ENCODE results near the gene CAMTA1.

DNA sequence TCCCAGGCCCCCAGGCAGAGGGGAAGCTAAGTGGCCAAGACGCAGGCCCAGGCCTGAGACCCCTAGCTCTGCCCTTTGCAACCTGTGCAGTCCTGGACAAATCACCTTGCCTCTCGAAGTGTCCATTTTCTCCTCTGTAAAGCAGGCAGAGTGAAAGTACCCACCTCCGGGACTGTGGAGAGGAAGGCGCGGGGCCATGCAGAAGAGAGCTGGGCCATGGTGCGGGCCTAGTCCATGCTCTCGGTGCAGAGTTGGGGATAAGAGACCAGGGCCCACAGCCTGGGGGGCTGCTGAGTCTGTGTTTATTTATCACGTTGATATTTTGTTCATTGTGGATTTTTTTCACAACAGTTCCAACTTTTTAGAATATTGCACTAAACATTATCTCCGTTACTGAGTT lies 825.7 kb downstream of the CAMTA1 start:
- no peak for TF ChIP-seq POLR2A (IDR thresholded peaks at IDR 0.05)
- TF ChIP-seq, protein P1, sequence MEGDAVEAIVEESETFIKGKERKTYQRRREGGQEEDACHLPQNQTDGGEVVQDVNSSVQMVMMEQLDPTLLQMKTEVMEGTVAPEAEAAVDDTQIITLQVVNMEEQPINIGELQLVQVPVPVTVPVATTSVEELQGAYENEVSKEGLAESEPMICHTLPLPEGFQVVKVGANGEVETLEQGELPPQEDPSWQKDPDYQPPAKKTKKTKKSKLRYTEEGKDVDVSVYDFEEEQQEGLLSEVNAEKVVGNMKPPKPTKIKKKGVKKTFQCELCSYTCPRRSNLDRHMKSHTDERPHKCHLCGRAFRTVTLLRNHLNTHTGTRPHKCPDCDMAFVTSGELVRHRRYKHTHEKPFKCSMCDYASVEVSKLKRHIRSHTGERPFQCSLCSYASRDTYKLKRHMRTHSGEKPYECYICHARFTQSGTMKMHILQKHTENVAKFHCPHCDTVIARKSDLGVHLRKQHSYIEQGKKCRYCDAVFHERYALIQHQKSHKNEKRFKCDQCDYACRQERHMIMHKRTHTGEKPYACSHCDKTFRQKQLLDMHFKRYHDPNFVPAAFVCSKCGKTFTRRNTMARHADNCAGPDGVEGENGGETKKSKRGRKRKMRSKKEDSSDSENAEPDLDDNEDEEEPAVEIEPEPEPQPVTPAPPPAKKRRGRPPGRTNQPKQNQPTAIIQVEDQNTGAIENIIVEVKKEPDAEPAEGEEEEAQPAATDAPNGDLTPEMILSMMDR (IDR thresholded peaks at IDR 0.05) = no peak
- TF ChIP-seq POLR2AphosphoS5 (IDR thresholded peaks at IDR 0.05) = no peak

Data from prostate gland (tissue), 2 donors.